A204.1 (cell line): ENCODE data around the gene TEC.
"Not testable (repeated sequence)": the region's sequence is repeated elsewhere in the genome, so short reads cannot be mapped to it uniquely, and the experiment has no call there.

Source experiments
- FAIRE-seq: peaks from 2 replicates; lab custom pipeline; 2012; peaks lifted over from hg19 to GRCh38; lab: Jason Lieb, UNC

TEC gene

GRCh38 chr4:48195853-48196252, 73.8 kb downstream of the TEC start:
- FAIRE-seq = no peak

- no peak for FAIRE-seq
Measured at GRCh38 chr4:48195374-48195773, 74.3 kb downstream of the TEC start.

- no peak for FAIRE-seq
Measured at GRCh38 chr4:48194971-48195370, 74.7 kb downstream of the TEC start.

GRCh38 chr4:48193921-48194468, 75.6 kb downstream of the TEC start:
- no peak for FAIRE-seq

- no peak for FAIRE-seq
Measured at GRCh38 chr4:48193096-48193836, 76.4 kb downstream of the TEC start.

GRCh38 chr4:48191758-48192157, 77.9 kb downstream of the TEC start:
- FAIRE-seq = no peak

GRCh38 chr4:48190839-48191238, 78.8 kb downstream of the TEC start:
- no peak for FAIRE-seq

- no peak for FAIRE-seq
Measured at GRCh38 chr4:48189731-48190130, 79.9 kb downstream of the TEC start.

GRCh38 chr4:48188390-48188789, 81.2 kb downstream of the TEC start:
- FAIRE-seq = no peak

- FAIRE-seq = no peak
Measured at GRCh38 chr4:48187813-48188212, 81.8 kb downstream of the TEC start.

GRCh38 chr4:48187066-48187465, 82.6 kb downstream of the TEC start:
- not testable (repeated sequence) for FAIRE-seq

- not testable (repeated sequence) for FAIRE-seq
Measured at GRCh38 chr4:48186394-48186793, 83.2 kb downstream of the TEC start.

GRCh38 chr4:48184882-48185281, 84.8 kb downstream of the TEC start:
- FAIRE-seq = no peak

GRCh38 chr4:48180234-48180633, 89.4 kb downstream of the TEC start:
- FAIRE-seq = no peak

GRCh38 chr4:48178931-48179330, 90.7 kb downstream of the TEC start:
- FAIRE-seq = no peak

GRCh38 chr4:48175806-48176205, 93.8 kb downstream of the TEC start:
- no peak for FAIRE-seq

GRCh38 chr4:48175328-48175727, 94.3 kb downstream of the TEC start:
- FAIRE-seq = no peak

- FAIRE-seq = no peak
Measured at GRCh38 chr4:48173056-48173991, 96.3 kb downstream of the TEC start.

- no peak for FAIRE-seq
Measured at GRCh38 chr4:48172651-48173050, 97.0 kb downstream of the TEC start.

GRCh38 chr4:48169636-48170035, 100.0 kb downstream of the TEC start:
- no peak for FAIRE-seq

- no peak for FAIRE-seq
Measured at GRCh38 chr4:48167538-48168263, 101.9 kb downstream of the TEC start.

- not testable (repeated sequence) for FAIRE-seq
Measured at GRCh38 chr4:48164561-48164960, 105.1 kb downstream of the TEC start.
